Lower leg skin (tissue), 4 donors: ENCODE measurements around the gene P2RX2. TPM values are rescaled to one million over a fixed set of nuclear protein-coding genes. Genes with fewer than 3 reads are reported as not detected.
A peak's percentile ranks its signal among the peaks of the same experiment; 100 is the strongest.

Experiments used
- DNase-seq, 2 donors: peaks; one replicate each; pipeline ENCODE4 v3.0.0-alpha.2; 2019; ENCODE audit warnings: low spot score in 2 of 2
- H3K4me3 ChIP-seq: fragments of 200-600 bp; sonication (generic); 2 replicates; pipeline ENCODE4 v1.5.1; 2017; ENCODE audit warnings: mild to moderate bottlenecking, low read depth; ENCODE audit not compliant: poor library complexity, severe bottlenecking
- POLR2A ChIP-seq, 2 donors: fragments of 450-650 bp; IDR thresholded peaks; one replicate each; pipeline ENCODE4 v1.6.1; 2016 to 2017; ENCODE audit warnings: antibody characterized with exemption in 2 of 2, mild to moderate bottlenecking in 1 of 2, moderate library complexity in 1 of 2
- WGBS, 2 donors: methylation state at CpG; one replicate each; pipeline ENCODE4 v1.1.5; 2018; 5-methylcytosine and 5-hydroxymethylcytosine counted together
- intact Hi-C: fragments of 100-400 bp; cut with DNase I; formaldehyde crosslinking; loops from one replicate; pipeline ENCODE4 v1.15.0; 2023; ENCODE audit warnings: low total_unique reads
- total RNA-seq, 4 donors: library from RNA; depleted of rRNA; stranded (reverse); fragments of >200 nt; gene quantifications; one replicate each; pipeline ENCODE4 v1.1.0, GENCODE V29; 2016
- TF ChIP-seq, protein P1 (sequence below), 3 donors: fragments of 450-650 bp; IDR thresholded peaks; one replicate each; pipeline ENCODE4 v1.5.1; 2016; ENCODE audit warnings: antibody characterized with exemption in 3 of 3, mild to moderate bottlenecking in 3 of 3, moderate library complexity in 2 of 3

Gene P2RX2
- total RNA-seq, 4 donors from 2014 or later: not detected

DNA sequence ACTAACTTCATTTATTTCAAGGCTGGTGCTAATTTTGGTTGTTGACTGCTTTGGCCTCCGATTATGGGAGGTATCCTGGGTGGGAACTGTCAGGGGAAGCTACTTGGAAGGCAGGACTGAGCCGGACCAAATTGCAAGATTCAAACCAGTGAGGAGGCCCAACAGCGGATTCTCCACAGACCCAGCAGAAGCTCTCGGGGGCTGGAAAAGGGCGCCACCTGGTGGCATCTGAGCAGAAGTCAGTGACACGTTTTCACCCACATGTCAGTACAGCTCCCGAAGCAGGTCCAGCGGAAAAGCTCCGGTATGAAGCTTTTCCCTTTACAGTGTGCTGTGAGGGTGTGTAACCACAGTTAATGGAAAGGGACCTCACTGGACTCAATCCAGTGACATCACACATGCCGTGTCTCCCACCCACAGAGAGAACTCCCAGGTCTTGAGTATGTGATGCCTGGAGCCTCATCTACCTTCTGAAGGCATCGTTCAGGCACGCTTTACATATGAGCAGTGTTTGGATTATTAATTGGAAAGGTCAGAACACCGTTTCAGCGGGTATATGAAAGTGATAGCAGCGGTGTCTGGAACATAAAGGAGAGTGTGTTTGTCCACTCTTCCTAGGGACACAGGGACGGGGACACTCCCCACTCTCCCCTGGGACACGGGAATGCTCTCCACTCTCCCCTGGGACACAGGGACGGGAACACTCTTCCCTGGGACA is 3.6 kb upstream of the P2RX2 start:
- intact Hi-C loops: loop anchor here (10.0 kb wide), 1 partner anchor 200 kb away; no protein-coding TSS in a partner anchor
- WGBS, 2 donors: 30% methylated on average over 18 of the region's 18 CpGs

GRCh38 chr12:132615579-132616038 is 3.0 kb upstream of the P2RX2 start:
- WGBS, 2 donors: 74 to 81% methylated on average over 16 of the region's 16 CpGs
- intact Hi-C loops: loop anchor here (10.0 kb wide), 1 partner anchor 201 kb away; no protein-coding TSS in a partner anchor

More for the DNA sequence above, 3.6 kb upstream of the P2RX2 start:
- no peak overlapping the region for H3K4me3 ChIP-seq
- peak; percentile 70 to 96 for DNase-seq
- TF ChIP-seq, protein P1, sequence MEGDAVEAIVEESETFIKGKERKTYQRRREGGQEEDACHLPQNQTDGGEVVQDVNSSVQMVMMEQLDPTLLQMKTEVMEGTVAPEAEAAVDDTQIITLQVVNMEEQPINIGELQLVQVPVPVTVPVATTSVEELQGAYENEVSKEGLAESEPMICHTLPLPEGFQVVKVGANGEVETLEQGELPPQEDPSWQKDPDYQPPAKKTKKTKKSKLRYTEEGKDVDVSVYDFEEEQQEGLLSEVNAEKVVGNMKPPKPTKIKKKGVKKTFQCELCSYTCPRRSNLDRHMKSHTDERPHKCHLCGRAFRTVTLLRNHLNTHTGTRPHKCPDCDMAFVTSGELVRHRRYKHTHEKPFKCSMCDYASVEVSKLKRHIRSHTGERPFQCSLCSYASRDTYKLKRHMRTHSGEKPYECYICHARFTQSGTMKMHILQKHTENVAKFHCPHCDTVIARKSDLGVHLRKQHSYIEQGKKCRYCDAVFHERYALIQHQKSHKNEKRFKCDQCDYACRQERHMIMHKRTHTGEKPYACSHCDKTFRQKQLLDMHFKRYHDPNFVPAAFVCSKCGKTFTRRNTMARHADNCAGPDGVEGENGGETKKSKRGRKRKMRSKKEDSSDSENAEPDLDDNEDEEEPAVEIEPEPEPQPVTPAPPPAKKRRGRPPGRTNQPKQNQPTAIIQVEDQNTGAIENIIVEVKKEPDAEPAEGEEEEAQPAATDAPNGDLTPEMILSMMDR (IDR thresholded peaks at IDR 0.05): peak in 1 of 3 donors; percentile 26
- no peak for TF ChIP-seq POLR2A (IDR thresholded peaks at IDR 0.05)

DNA sequence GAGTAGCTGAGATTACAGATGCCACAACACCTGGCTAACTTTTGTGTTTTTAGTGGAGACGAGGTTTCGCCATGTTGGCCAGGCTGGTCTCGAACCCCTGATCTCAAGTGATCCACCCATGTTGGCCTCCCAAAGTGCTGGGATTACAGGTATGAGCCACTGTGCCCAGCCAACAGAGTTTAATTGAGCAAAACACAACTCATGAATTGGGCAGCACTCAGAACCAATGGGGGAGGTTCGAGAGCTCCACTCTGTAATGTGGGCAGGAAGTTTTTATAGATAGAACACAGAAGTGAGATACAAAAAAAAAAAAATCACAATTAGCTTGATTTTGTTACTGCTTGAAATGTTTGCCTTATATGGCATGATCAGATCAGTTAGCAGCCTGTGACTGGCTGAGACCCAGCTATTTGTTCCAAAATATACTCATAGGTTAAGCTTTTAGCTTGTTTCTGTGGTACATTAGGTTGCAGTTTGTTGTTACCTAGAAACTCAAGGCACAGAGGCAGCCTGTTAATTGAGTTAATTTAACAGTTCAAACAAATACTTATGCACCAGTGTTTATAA is 1.4 kb upstream of the P2RX2 start:
- DNase-seq: no peak
- 88 to 96% methylated on average over 4 of the region's 4 CpGs for WGBS, 2 donors
- no peak for TF ChIP-seq POLR2A (IDR thresholded peaks at IDR 0.05)
- no peak overlapping the region for H3K4me3 ChIP-seq
- intact Hi-C loops: loop anchor here (10.0 kb wide), 1 partner anchor 202 kb away; no protein-coding TSS in a partner anchor

More at GRCh38 chr12:132615579-132616038, 3.0 kb upstream of the P2RX2 start:
- no peak for TF ChIP-seq POLR2A (IDR thresholded peaks at IDR 0.05)
- TF ChIP-seq, protein P1 (IDR thresholded peaks at IDR 0.05): no peak
- no peak for DNase-seq
- H3K4me3 ChIP-seq: no peak overlapping the region

GRCh38 chr12:132617822-132618682 is 524 bp upstream of the P2RX2 start:
- no peak overlapping the region for H3K4me3 ChIP-seq
- TF ChIP-seq POLR2A (IDR thresholded peaks at IDR 0.05): no peak
- TF ChIP-seq, protein P1 (IDR thresholded peaks at IDR 0.05): no peak
- no peak for DNase-seq
- WGBS, 2 donors: 8 to 9% methylated on average over 31 to 42 of the region's 51 CpGs
- intact Hi-C loops: loop anchor here (10.0 kb wide), 1 partner anchor 203 kb away; no protein-coding TSS in a partner anchor

- no peak for TF ChIP-seq POLR2A (IDR thresholded peaks at IDR 0.05)
- TF ChIP-seq, protein P1 (IDR thresholded peaks at IDR 0.05): no peak
- DNase-seq: no peak
- 8% methylated on average over 11 of the region's 28 CpGs; no CpG with 5 or more reads in 1 of the 2 donors for WGBS, 2 donors
- intact Hi-C loops: loop anchor here (10.0 kb wide), 1 partner anchor 204 kb away; no protein-coding TSS in a partner anchor
- H3K4me3 ChIP-seq: no peak overlapping the region
These were observed 452 bp downstream of the P2RX2 start for GRCh38 chr12:132619071-132619385.
